ENCODE measurements around the gene LGALS1.

- TF ChIP-seq CTCF (IDR thresholded peaks at IDR 0.05), result peak; percentile 35
- TF ChIP-seq EZH2 (IDR thresholded peaks at IDR 0.05; ENCODE audit: borderline replicate concordance, insufficient read depth, low read depth, low read length, poor library complexity, severe bottlenecking), result no peak
Observed at GRCh38 chr22:37696657-37697537, 21.5 kb downstream of the LGALS1 start, which contains the start of gene TRIOBP.

Data from B cell (primary cell).